B cell (primary cell): ENCODE data around the gene ARHGAP25. TPM values are rescaled to one million over a fixed set of nuclear protein-coding genes. Genes with fewer than 3 reads are reported as not detected.

Experiments
- ATAC-seq: fragments of 200-7000 bp; cut with Tn5 transposase; one replicate; pipeline ENCODE4 v1.10.0; 2021; ENCODE audit warnings: low read depth, mild to moderate bottlenecking, moderate number of reproducible peaks, moderate library complexity
- CTCF ChIA-PET: fragments of 350-600 bp; sonication (Branson Sonifier 250); formaldehyde crosslinking; loops from one replicate; lab custom pipeline; 2021; ENCODE audit warnings: antibody characterized with exemption, inconsistent platforms; lab: Charles Lee
- POLR2A ChIA-PET: fragments of 350-600 bp; sonication (Branson Sonifier 250); formaldehyde crosslinking; loops from one replicate; lab custom pipeline; 2021; ENCODE audit warnings: antibody characterized with exemption; lab: Charles Lee
- DNase-seq: peaks from one replicate; pipeline ENCODE4 v3.0.0; 2013
- H2AFZ ChIP-seq: 2 replicates; pipeline ENCODE4 v1.6.1; 2012; ENCODE audit warnings: mild to moderate bottlenecking, low read depth, low read length; ENCODE audit not compliant: insufficient read depth, poor library complexity, severe bottlenecking
- H3K27ac ChIP-seq, 2 donors: 1 replicate in 1 of 2; 2 replicates in 1 of 2; pipeline ENCODE4 v1.5.1; 2012 to 2013; ENCODE audit warnings: low read length in 2 of 2, mild to moderate bottlenecking in 2 of 2, moderate library complexity in 1 of 2
- H3K27me3 ChIP-seq, 4 experiments: fragments of 200-600 bp in 1 of 4; sonication (generic) in 1 of 4; replicated peaks in 1 of 4; 1 replicate in 2 of 4; 2 replicates in 2 of 4; pipeline versions ENCODE4 v1.6.1 to v1.7.0; 2013 to 2016; ENCODE audit warnings: low read length in 3 of 4, mild to moderate bottlenecking in 2 of 4, mixed read lengths in 1 of 4, moderate library complexity in 1 of 4; ENCODE audit not compliant: insufficient read depth in 4 of 4, control insufficient read depth in 3 of 4; ENCODE audit errors: control extremely low read depth in 1 of 4
- H3K36me3 ChIP-seq, 2 experiments: replicated peaks in 1 of 2; 1 replicate in 1 of 2; 2 replicates in 1 of 2; pipeline versions ENCODE4 v1.6.1 to v1.7.1; 2013; ENCODE audit warnings: low read length in 1 of 2; ENCODE audit not compliant: insufficient read depth in 2 of 2, control insufficient read depth in 1 of 2; ENCODE audit errors: control extremely low read depth in 1 of 2, extremely low read depth in 1 of 2
- H3K4me1 ChIP-seq, 2 donors: fragments of 200-600 bp in 1 of 2; sonication (generic) in 1 of 2; 1 replicate in 1 of 2; 2 replicates in 1 of 2; pipeline versions ENCODE4 v1.5.1 to v1.6.1; 2013 to 2017; ENCODE audit warnings: low read length in 2 of 2; ENCODE audit not compliant: control insufficient read depth in 2 of 2, insufficient read depth in 2 of 2
- H3K4me2 ChIP-seq: replicated peaks from 2 replicates; pipeline ENCODE3; 2012; ENCODE audit warnings: mild to moderate bottlenecking, low read depth, low read length; ENCODE audit not compliant: poor library complexity, severe bottlenecking
- H3K4me3 ChIP-seq, 5 experiments: fragments of 200-600 bp in 1 of 5; sonication (generic) in 1 of 5; 1 replicate in 3 of 5; 2 replicates in 2 of 5; pipeline versions ENCODE4 v1.5.1 to v1.7.0; 2011 to 2016; ENCODE audit warnings: low read length in 4 of 5, mild to moderate bottlenecking in 4 of 5, low read depth in 2 of 5, control low read depth in 1 of 5, moderate library complexity in 1 of 5; ENCODE audit not compliant: insufficient read depth in 1 of 5; ENCODE audit errors: control extremely low read depth in 1 of 5, extremely low read depth in 1 of 5
- H3K79me2 ChIP-seq: fragments of 200-600 bp; sonication (generic); one replicate; pipeline ENCODE4 v1.6.0; 2016; ENCODE audit warnings: low read length; ENCODE audit not compliant: control insufficient read depth, insufficient read depth
- H3K9ac ChIP-seq: fragments of 200-600 bp; sonication (generic); 2 replicates; pipeline ENCODE4 v1.6.1; 2017; ENCODE audit warnings: mild to moderate bottlenecking, low read length, moderate library complexity
- H3K9me3 ChIP-seq, 3 donors: one replicate each; pipeline versions ENCODE4 v1.6.1 to v1.7.1; 2013; ENCODE audit warnings: low read length in 2 of 3; ENCODE audit not compliant: control insufficient read depth in 2 of 3, insufficient read depth in 1 of 3; ENCODE audit errors: control extremely low read depth in 1 of 3
- H4K20me1 ChIP-seq: 2 replicates; pipeline ENCODE4 v1.6.0; 2012; ENCODE audit warnings: mild to moderate bottlenecking, low read length; ENCODE audit not compliant: insufficient read depth, control insufficient read depth, poor library complexity, severe bottlenecking
- H3K27ac Mint-ChIP-seq: one replicate; pipeline ENCODE4 v1.8.0; 2021; ENCODE audit warnings: mixed read lengths
- H3K27me3 Mint-ChIP-seq: one replicate; pipeline ENCODE4 v1.8.0; 2021; ENCODE audit warnings: mixed read lengths
- H3K4me1 Mint-ChIP-seq: one replicate; pipeline ENCODE4 v1.8.0; 2021; ENCODE audit warnings: mixed read lengths
- H3K4me3 Mint-ChIP-seq: one replicate; pipeline ENCODE4 v1.8.0; 2021; ENCODE audit warnings: mixed read lengths
- H3K9me3 Mint-ChIP-seq: one replicate; pipeline ENCODE4 v1.8.0; 2022; ENCODE audit warnings: mixed read lengths; ENCODE audit not compliant: insufficient read depth
- CTCF ChIP-seq: fragments of 200-600 bp; IDR thresholded peaks from one replicate; pipeline ENCODE4 v1.8.0; 2022; ENCODE audit warnings: antibody characterized with exemption, mild to moderate bottlenecking
- EZH2 ChIP-seq: IDR thresholded peaks from 2 replicates; pipeline ENCODE4 v1.6.1; 2012; ENCODE audit warnings: borderline replicate concordance, low read depth, mild to moderate bottlenecking, moderate library complexity, low read length; ENCODE audit not compliant: insufficient read depth, poor library complexity, severe bottlenecking
- WGBS: methylation state at CpG from one replicate; pipeline ENCODE4 v1.1.5; 2013; ENCODE audit warnings: missing lambda C conversion rate; ENCODE audit not compliant: insufficient coverage; 5-methylcytosine and 5-hydroxymethylcytosine counted together
- intact Hi-C: fragments of 100-400 bp; cut with micrococcal nuclease; formaldehyde crosslinking; loops from one replicate; pipeline ENCODE4 v1.10.0; 2022
- polyA plus RNA-seq: library from polyadenylated mRNA; depleted of rRNA; stranded (reverse); fragments of >200 nt; gene quantifications from 2 replicates; pipeline ENCODE4 v1.2.3, GENCODE V29; 2012
- total RNA-seq, 2 donors: library from RNA; stranded (reverse); fragments of 120-200 nt in 1 of 2; gene quantifications; 1 replicate in 1 of 2; 2 replicates in 1 of 2; pipeline versions ENCODE4 v1.2.3 to v1.2.4, GENCODE V29; 2013 to 2022

Gene ARHGAP25
- total and polyA plus RNA-seq, 2 donors (not counting 1 experiment from before 2014, with no cell fraction given) = 97.9 to 207 TPM

GRCh38 chr2:68846091-68846490, 111.5 kb downstream of the ARHGAP25 start:
- H3K4me3 ChIP-seq = no peak overlapping the region
- H3K27ac ChIP-seq = no peak overlapping the region
- H3K4me3 Mint-ChIP-seq = no peak overlapping the region
- 58% methylated on average over 2 of the region's 3 CpGs for WGBS
- H3K9ac ChIP-seq = no peak overlapping the region
- H2AFZ ChIP-seq = no peak overlapping the region
- no peak for ATAC-seq
- no peaks in the 10 kb centered on the region for H3K36me3 ChIP-seq
- no peaks in the 10 kb centered on the region for H3K9me3 ChIP-seq
- no peaks in the 10 kb centered on the region for H3K4me1 ChIP-seq
- no peaks in the 10 kb centered on the region for H3K79me2 ChIP-seq
- TF ChIP-seq CTCF = no peak
- TF ChIP-seq EZH2 = no peak
- POLR2A ChIA-PET = no interaction called here
- H3K4me2 ChIP-seq = no peak overlapping the region
- intact Hi-C loops = no loop called here
- no peaks in the 10 kb centered on the region for H3K4me1 Mint-ChIP-seq
- peaks cover 0 to 7% (median 0%) of the 10 kb centered on the region in 4 experiments for H3K27me3 ChIP-seq
- no peak for DNase-seq
- H3K9me3 Mint-ChIP-seq = no peaks in the 10 kb centered on the region
- H3K27me3 Mint-ChIP-seq = peaks cover 18% of the 10 kb centered on the region
- H3K27ac Mint-ChIP-seq = no peak overlapping the region
- H4K20me1 ChIP-seq = no peaks in the 10 kb centered on the region
- CTCF ChIA-PET = interaction anchor here (1.3 to 1.5 kb wide), 4 partner anchors 10 to 97 kb away, joined by 3 to 5 read pairs (median 5); no protein-coding TSS in a partner anchor

GRCh38 chr2:68847751-68848150, 113.1 kb downstream of the ARHGAP25 start:
- Histone ChIP-seq H3K27me3 (peaks cover 0 to 7% (median 0%) of the 10 kb centered on the region in 4 experiments), H3K9ac (no peak overlapping the region), H3K4me3 (no peak overlapping the region), H3K4me2 (no peak overlapping the region), H2AFZ (no peak overlapping the region), H3K9me3 (no peaks in the 10 kb centered on the region), H3K27ac (no peak overlapping the region), H3K4me1 (no peaks in the 10 kb centered on the region), H3K36me3 (no peaks in the 10 kb centered on the region), H4K20me1 (no peaks in the 10 kb centered on the region), H3K79me2 (no peaks in the 10 kb centered on the region)
- TF ChIP-seq CTCF (no peak), EZH2 (no peak)
- no peak for ATAC-seq
- Mint-ChIP-seq H3K27ac (no peak overlapping the region), H3K4me1 (no peaks in the 10 kb centered on the region), H3K4me3 (no peak overlapping the region), H3K9me3 (no peaks in the 10 kb centered on the region), H3K27me3 (peaks cover 18% of the 10 kb centered on the region)
- DNase-seq = no peak
- intact Hi-C loops = no loop called here
- ChIA-PET POLR2A (no interaction called here), CTCF (interaction anchor here (0.7 to 2.3 kb wide), 6 partner anchors 9 to 77 kb away, joined by 3 to 11 read pairs (median 3); no protein-coding TSS in a partner anchor)
